ENCODE data around the gene LHX8.

Gene LHX8

GRCh38 chr1:75208862-75209261 is 74.7 kb downstream of the LHX8 start:
- DNase-seq, result no peak
